Stimulated activated naive CD4-positive, alpha-beta T cell (primary cell): ENCODE results near the gene UVRAG.
"Not testable (repeated sequence)": the region's sequence is repeated elsewhere in the genome, so short reads cannot be mapped to it uniquely, and the experiment has no call there.

ENCODE experiments used
- DNase-seq, 6 experiments: peaks; one replicate each; lab custom pipeline; 2025; lab: John Stamatoyannopoulos, UW

UVRAG gene

GRCh38 chr11:75878933-75879332 is 63.9 kb downstream of the UVRAG start:
- DNase-seq = no peak

- DNase-seq = no peak
Observed at GRCh38 chr11:75879737-75880136, 64.7 kb downstream of the UVRAG start.

GRCh38 chr11:75880343-75880742 is 65.3 kb downstream of the UVRAG start:
- not testable (repeated sequence) for DNase-seq

- no peak for DNase-seq
Observed at GRCh38 chr11:75884321-75884720, 69.3 kb downstream of the UVRAG start.

GRCh38 chr11:75888416-75888815 is 73.4 kb downstream of the UVRAG start:
- no peak for DNase-seq

- DNase-seq = no peak
Observed at GRCh38 chr11:75891947-75892739, 77.1 kb downstream of the UVRAG start.

GRCh38 chr11:75893251-75893650 is 78.2 kb downstream of the UVRAG start:
- DNase-seq = no peak

GRCh38 chr11:75894036-75894585 is 79.1 kb downstream of the UVRAG start:
- DNase-seq = no peak

GRCh38 chr11:75896843-75897419 is 81.9 kb downstream of the UVRAG start:
- DNase-seq = peak in 2 of 6 experiments; percentile 40 to 41

GRCh38 chr11:75898871-75899270 is 83.9 kb downstream of the UVRAG start:
- no peak for DNase-seq

- no peak for DNase-seq
Observed at GRCh38 chr11:75899806-75900205, 84.8 kb downstream of the UVRAG start.

- no peak for DNase-seq
Observed at GRCh38 chr11:75900848-75901247, 85.8 kb downstream of the UVRAG start.

GRCh38 chr11:75902631-75903030 is 87.6 kb downstream of the UVRAG start:
- no peak for DNase-seq

GRCh38 chr11:75903276-75903675 is 88.3 kb downstream of the UVRAG start:
- no peak for DNase-seq

- DNase-seq = no peak
Observed at GRCh38 chr11:75905434-75905833, 90.4 kb downstream of the UVRAG start.

GRCh38 chr11:75907906-75908527 is 93.0 kb downstream of the UVRAG start:
- DNase-seq = no peak

GRCh38 chr11:75910426-75911145 is 95.6 kb downstream of the UVRAG start:
- DNase-seq = no peak

GRCh38 chr11:75911459-75911858 is 96.4 kb downstream of the UVRAG start:
- DNase-seq = no peak

- no peak for DNase-seq
Observed at GRCh38 chr11:75913984-75914383, 99.0 kb downstream of the UVRAG start.

GRCh38 chr11:75916882-75917281 is 101.9 kb downstream of the UVRAG start:
- no peak for DNase-seq

GRCh38 chr11:75918331-75918730 is 103.3 kb downstream of the UVRAG start:
- no peak for DNase-seq

GRCh38 chr11:75919525-75919924 is 104.5 kb downstream of the UVRAG start:
- no peak for DNase-seq
